Activated effector memory CD4-positive, alpha-beta T cell treated with Interleukin-2 at 50 U/mL for 16 hours (primary cell): ENCODE data around the gene EPN3.

ENCODE experiments used
- DNase-seq: peaks from one replicate; pipeline ENCODE4 v3.0.0-alpha.2; 2020

The EPN3 gene

GRCh38 chr17:50536683-50537646 is 4.4 kb downstream of the EPN3 start:
- no peak for DNase-seq

- DNase-seq = no peak
Measured at GRCh38 chr17:50537721-50538548, 5.4 kb downstream of the EPN3 start.

GRCh38 chr17:50538549-50539410 is 6.2 kb downstream of the EPN3 start:
- DNase-seq = no peak

GRCh38 chr17:50539762-50540559 is 7.4 kb downstream of the EPN3 start:
- DNase-seq = no peak

GRCh38 chr17:50540560-50541401 is 8.2 kb downstream of the EPN3 start:
- no peak for DNase-seq

- DNase-seq = no peak
Measured at GRCh38 chr17:50541402-50541715, 8.8 kb downstream of the EPN3 start.

- peak; percentile 84 for DNase-seq
Measured at GRCh38 chr17:50541716-50542688, 9.5 kb downstream of the EPN3 start.

GRCh38 chr17:50542795-50543774 is 10.6 kb downstream of the EPN3 start:
- no peak for DNase-seq

- no peak for DNase-seq
Measured at GRCh38 chr17:50544516-50544915, 12.0 kb downstream of the EPN3 start.

- no peak for DNase-seq
Measured at GRCh38 chr17:50545311-50545710, 12.8 kb downstream of the EPN3 start.

- no peak for DNase-seq
Measured at GRCh38 chr17:50546701-50547034, 14.1 kb downstream of the EPN3 start.

GRCh38 chr17:50547035-50547735 is 14.7 kb downstream of the EPN3 start, which contains the start of gene SPATA20:
Gene SPATA20 (plus strand): TSS chr17:50547174. CDS start chr17:50547209, 35 bp downstream.
- DNase-seq = peak; percentile 80

- DNase-seq = no peak
Measured at GRCh38 chr17:50547736-50548083, 15.2 kb downstream of the EPN3 start.

- DNase-seq = no peak
Measured at GRCh38 chr17:50548831-50549230, 16.3 kb downstream of the EPN3 start.

GRCh38 chr17:50549256-50549941 is 16.9 kb downstream of the EPN3 start:
- DNase-seq = no peak

GRCh38 chr17:50549969-50550368 is 17.4 kb downstream of the EPN3 start:
- no peak for DNase-seq

GRCh38 chr17:50550661-50551432 is 18.3 kb downstream of the EPN3 start:
- DNase-seq = no peak
